ENCODE data around the gene TCERG1. TPM values are rescaled to one million over a fixed set of nuclear protein-coding genes. Genes with fewer than 3 reads are reported as not detected.

Gene TCERG1
- total RNA-seq, 1 donor from 2014 or later: 55.0 TPM

Other genes starting within 250 kb of the TCERG1 start
- gene RBM27, start 243.7 kb upstream of the TCERG1 start, total RNA-seq: 12.2 TPM
- gene POU4F3, start 108.5 kb upstream of the TCERG1 start, total RNA-seq: not detected
- gene GPR151, start 68.9 kb downstream of the TCERG1 start, total RNA-seq: not detected